A549 (cell line): Measurements from ENCODE around the gene APP.

ENCODE experiments used
- CTCF ChIP-seq: fragments of >200 bp; sonication (Bioruptor Twin); formaldehyde crosslinking; IDR thresholded peaks from 3 replicates; pipeline ENCODE4 v1.5.1; 2016
- EP300 ChIP-seq, 2 experiments: fragments of >200 bp; sonication (Bioruptor Twin); formaldehyde crosslinking; IDR thresholded peaks; 2 replicates in 1 of 2; 3 replicates in 1 of 2; pipeline ENCODE4 v1.6.1; 2016 to 2017
- HOXA7 ChIP-seq: fragments of 250-450 bp; sonication (Bioruptor Pico); IDR thresholded peaks from 2 replicates; pipeline ENCODE4 v1.5.0; 2020; ENCODE audit warnings: mild to moderate bottlenecking, moderate library complexity
- HOXB13 ChIP-seq: fragments of 250-450 bp; sonication (Bioruptor Pico); IDR thresholded peaks from 2 replicates; pipeline ENCODE4 v1.5.0; 2020; ENCODE audit warnings: low read depth, mild to moderate bottlenecking, moderate library complexity
- POLR2A ChIP-seq: IDR thresholded peaks from 2 replicates; pipeline ENCODE4 v1.6.1; 2012; ENCODE audit warnings: mild to moderate bottlenecking, low read length
- USF2 ChIP-seq: fragments of 450-650 bp; IDR thresholded peaks from 2 replicates; pipeline ENCODE4 v1.6.1; 2014; ENCODE audit warnings: antibody characterized with exemption
- ZC3H11A ChIP-seq: fragments of 450-650 bp; IDR thresholded peaks from 2 replicates; pipeline ENCODE4 v1.6.1; 2014; ENCODE audit warnings: antibody characterized with exemption, mild to moderate bottlenecking
- ZSCAN20 ChIP-seq: fragments of 250-450 bp; sonication (Bioruptor Pico); IDR thresholded peaks from 2 replicates; pipeline ENCODE4 v1.8.0; 2022; ENCODE audit warnings: mild to moderate bottlenecking, moderate library complexity

- TF ChIP-seq POLR2A: no peak
- no peak for TF ChIP-seq ZSCAN20 (CRISPR knock-in tag)
- no peak for TF ChIP-seq HOXB13
- TF ChIP-seq EP300 (IDR thresholded peaks at IDR 0.05): no peak
- no peak for TF ChIP-seq ZC3H11A
- no peak for TF ChIP-seq CTCF
- TF ChIP-seq USF2: no peak
- TF ChIP-seq HOXA7: no peak
Measured at GRCh38 chr21:26047279-26047967, 123.1 kb downstream of the APP start.
